ENCODE results near the gene MRPL55. TPM values are rescaled to one million over a fixed set of nuclear protein-coding genes. Genes with fewer than 3 reads are reported as not detected.

Gene MRPL55
- total RNA-seq, 1 experiment from 2014 or later: 57.1 TPM

DNA sequence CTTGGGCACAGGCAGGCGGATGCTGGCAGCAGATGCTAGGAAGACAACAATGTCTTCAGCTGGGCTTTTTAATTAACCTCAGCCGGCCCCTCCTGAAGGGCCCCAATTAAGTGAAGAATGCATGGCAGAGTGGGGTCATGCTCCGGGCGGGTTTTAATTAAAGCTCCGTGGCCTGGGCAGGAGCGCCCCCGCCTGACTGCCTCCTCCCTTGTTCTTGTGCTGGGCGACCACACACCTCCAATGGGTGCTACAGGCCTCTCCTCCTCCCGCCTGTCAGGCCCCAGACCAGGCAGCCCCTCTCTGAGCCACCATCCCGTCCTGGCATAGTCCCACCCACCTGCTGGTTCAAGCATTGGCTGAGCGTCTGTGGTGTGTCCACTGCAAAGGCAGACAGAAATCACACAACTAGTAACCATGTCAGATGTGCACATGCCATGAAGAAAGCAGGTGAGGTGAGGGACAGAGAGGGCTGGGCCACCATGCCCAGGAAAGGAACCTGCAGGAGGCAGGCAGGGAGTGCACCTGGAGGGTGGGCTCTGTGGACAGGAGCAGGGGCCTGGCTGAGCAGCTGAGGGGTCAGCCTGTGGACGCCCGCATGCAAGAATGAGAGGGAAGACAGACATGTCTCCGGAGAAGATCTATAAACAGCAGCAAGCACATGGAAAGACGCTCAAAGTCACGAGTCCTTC, 35.1 kb downstream of the MRPL55 start:
- ATAC-seq (peak; percentile 57), DNase-seq (ENCODE audit: low read depth, low spot score) (no peak)

More for the DNA sequence above, 35.1 kb downstream of the MRPL55 start:
- no peaks in the 10 kb centered on the region for H3K27me3 ChIP-seq (ENCODE audit: insufficient read depth, low read length)
- no peak overlapping the region for H3K4me2 ChIP-seq (ENCODE audit: low read length)
- H3K36me3 ChIP-seq (ENCODE audit: control insufficient read depth in 1 of 2, insufficient read depth in 2 of 2, low read length in 2 of 2): no peaks in the 10 kb centered on the region
- ChIA-PET RAD21 (ENCODE audit: low non-redundant PET in 1 of 2, low total read pairs in 2 of 2, uncharacterized antibody in 2 of 2, unreplicated experiment in 2 of 2) (interaction anchor here in 1 of 2 experiments (0.8 kb wide), 1 partner anchor 75 kb away, joined by 3 read pairs; no protein-coding TSS in a partner anchor), CTCF (interaction anchor here (1.7 to 2.2 kb wide), 2 partner anchors 70 to 74 kb away, joined by 6 to 16 read pairs; no protein-coding TSS in a partner anchor), POLR2A (no interaction called here)
- H3K4me3 ChIP-seq (replicated peaks in 1 of 2; ENCODE audit: low read depth in 1 of 2, low read length in 2 of 2): no peak overlapping the region
- H2AFZ ChIP-seq (ENCODE audit: low read depth, low read length, poor library complexity, severe bottlenecking): no peak overlapping the region
- no peaks in the 10 kb centered on the region; a peak in 1 of 4 replicates for H3K4me1 ChIP-seq (ENCODE audit: control insufficient read depth in 1 of 2, insufficient read depth in 2 of 2, low read length in 2 of 2)
- intact Hi-C loops (cut with micrococcal nuclease): loop anchor here (5.0 to 10.0 kb wide), 2 partner anchors 77 to 309 kb away; no protein-coding TSS in a partner anchor
- TF ChIP-seq, protein P1, sequence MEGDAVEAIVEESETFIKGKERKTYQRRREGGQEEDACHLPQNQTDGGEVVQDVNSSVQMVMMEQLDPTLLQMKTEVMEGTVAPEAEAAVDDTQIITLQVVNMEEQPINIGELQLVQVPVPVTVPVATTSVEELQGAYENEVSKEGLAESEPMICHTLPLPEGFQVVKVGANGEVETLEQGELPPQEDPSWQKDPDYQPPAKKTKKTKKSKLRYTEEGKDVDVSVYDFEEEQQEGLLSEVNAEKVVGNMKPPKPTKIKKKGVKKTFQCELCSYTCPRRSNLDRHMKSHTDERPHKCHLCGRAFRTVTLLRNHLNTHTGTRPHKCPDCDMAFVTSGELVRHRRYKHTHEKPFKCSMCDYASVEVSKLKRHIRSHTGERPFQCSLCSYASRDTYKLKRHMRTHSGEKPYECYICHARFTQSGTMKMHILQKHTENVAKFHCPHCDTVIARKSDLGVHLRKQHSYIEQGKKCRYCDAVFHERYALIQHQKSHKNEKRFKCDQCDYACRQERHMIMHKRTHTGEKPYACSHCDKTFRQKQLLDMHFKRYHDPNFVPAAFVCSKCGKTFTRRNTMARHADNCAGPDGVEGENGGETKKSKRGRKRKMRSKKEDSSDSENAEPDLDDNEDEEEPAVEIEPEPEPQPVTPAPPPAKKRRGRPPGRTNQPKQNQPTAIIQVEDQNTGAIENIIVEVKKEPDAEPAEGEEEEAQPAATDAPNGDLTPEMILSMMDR (IDR thresholded peaks at IDR 0.05 in 2 of 3, conservative IDR thresholded peaks at IDR 0.05 in 1 of 3; ENCODE audit: borderline replicate concordance in 1 of 3, insufficient read depth in 1 of 3, low read depth in 2 of 3, low read length in 2 of 3): peak in 1 of 3 experiments; percentile 27; a peak in 1 of 6 replicates
- TF ChIP-seq ZNF274 (IDR thresholded peaks at IDR 0.05; ENCODE audit: low read depth, low read length): no peak
- no peak overlapping the region for H3K27ac ChIP-seq (ENCODE audit: low read depth, low read length)
- no peaks in the 10 kb centered on the region for H3K79me2 ChIP-seq (ENCODE audit: insufficient read depth, low read length)
- no peaks in the 10 kb centered on the region for H3K9me3 ChIP-seq (ENCODE audit: control insufficient read depth in 1 of 2, insufficient read depth in 1 of 2, low read depth in 1 of 2, low read length in 2 of 2)
- H3K9me2 ChIP-seq (ENCODE audit: insufficient read depth): no peaks in the 10 kb centered on the region
- no peak overlapping the region for H3K9ac ChIP-seq (ENCODE audit: low read length)
- BruUV-seq (replicated peaks): no TSS peak
- no peaks in the 10 kb centered on the region for H4K20me1 ChIP-seq (ENCODE audit: insufficient read depth)

All from HCT116 (cell line).